Stromal cell of bone marrow (primary cell): ENCODE data around the gene KLHL15.

Experiments
- DNase-seq: peaks from one replicate; pipeline ENCODE4 v3.0.0-alpha.2; 2012; ENCODE audit warnings: low read depth

KLHL15 gene

DNA sequence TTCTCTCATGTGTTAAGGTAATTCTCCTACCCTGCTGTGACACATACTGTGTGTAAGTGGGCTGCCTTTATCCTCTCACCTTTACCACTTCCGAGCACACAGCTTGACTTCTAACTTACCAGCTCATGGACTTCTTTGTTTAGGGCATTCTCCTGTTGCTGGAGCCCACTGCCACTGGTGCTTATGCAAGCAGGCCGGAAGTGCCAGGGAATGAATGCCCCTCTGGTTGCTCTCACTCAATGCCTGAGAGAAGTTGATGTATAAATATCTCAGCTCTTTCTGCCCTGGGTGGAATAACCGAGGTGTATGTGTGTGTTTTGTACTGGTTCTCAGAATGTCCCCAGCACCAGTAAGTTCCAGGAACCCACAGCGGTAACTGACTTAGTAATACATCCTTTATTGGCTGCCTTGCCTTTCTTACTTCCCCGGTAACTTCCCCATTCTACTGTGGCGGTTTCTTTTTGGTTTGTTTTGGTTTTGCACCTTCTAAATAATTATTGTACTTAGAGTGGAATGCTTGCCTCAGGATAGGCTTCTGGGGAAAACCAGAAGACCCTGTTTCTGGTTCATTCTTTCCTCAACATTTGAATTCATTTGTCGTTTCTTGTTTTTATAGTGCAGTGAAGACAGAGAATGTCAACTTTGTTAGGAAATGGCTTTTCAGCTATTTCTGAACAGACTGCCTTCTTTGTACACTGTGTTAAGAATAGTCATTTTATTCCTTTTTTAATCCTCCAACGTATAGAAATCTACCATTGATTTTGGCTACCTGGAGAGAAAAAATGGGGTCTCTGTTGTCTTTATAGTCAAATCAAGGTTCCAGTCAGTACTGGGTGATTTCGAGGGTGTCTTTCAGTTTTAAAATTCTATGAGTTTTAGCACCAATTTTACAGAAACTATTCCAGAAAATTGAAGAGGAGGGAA lies 73.7 kb downstream of the KLHL15 start:
- DNase-seq = no peak

DNA sequence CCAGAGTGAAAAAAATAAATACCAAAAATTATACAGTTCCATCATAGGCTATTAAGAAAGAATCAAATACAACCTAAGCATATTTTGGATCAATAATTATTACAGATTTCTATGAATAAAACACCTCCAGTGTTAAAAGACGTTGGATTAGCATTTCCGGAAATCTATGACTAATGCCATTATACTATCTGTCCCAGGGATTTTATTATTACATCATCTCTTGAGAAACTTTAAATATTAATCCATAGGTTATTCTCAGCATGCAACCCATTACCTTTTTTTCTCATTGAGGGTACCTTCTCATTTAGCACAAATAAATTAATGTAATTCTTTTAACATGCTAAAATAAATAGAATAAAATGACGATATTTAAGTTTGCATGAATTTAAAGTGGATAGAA lies 74.6 kb downstream of the KLHL15 start:
- no peak for DNase-seq

DNA sequence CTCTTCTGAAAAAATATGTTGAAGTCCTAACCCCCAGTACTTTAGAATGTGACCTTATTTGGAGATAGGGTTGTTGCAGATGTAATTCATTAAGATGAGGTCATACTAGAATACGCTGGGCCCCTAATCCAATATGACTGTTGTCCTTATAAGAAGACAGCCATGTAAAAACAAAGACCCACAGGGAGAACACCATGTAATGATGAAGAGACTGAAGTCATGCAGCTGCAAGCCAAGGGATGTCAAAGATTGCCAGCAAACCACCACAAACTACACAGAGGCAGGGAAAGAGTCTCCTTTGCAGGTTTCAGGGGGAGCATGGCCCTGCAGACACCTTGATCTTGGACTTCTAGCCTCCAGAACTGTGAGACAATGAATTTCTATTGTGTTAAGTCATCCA lies 81.8 kb downstream of the KLHL15 start:
- DNase-seq = no peak

DNA sequence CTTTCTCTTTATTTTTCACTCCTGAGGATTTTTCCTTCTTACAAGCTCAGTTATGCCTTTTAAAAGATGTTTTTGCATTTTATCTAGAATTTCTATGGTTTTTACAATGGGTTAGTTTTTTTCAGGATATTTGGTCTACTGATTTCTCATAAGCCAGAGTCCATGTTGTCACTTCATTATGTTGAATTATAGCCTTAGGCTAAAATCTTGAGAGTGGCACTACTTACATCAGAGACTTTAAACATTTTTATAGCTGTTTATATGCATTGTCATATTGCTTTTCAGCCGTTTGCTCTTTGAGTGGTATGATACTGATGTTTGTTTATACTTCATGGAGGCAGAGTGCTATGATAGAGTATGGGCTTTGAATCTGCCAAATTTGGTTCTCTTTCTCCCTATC lies 82.8 kb downstream of the KLHL15 start:
- DNase-seq = no peak

DNA sequence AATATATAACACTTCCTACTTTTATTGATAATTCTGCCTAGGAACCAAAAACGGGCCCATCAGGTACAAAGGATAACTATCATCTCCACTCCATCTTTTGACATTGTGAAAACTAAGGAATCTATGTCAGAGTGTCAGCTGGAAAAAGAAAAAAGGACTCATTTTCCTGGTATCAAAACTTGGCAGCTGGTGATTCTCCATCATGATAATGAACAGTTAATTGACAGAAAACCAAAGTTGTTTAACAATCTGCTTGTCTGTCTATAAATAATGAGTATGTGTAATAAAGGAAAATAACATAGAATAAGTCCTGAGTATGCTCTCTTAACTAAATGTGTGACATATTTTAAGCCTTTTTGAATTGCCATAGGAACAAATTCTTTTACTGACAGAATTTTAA lies 87.8 kb downstream of the KLHL15 start:
- DNase-seq = no peak

DNA sequence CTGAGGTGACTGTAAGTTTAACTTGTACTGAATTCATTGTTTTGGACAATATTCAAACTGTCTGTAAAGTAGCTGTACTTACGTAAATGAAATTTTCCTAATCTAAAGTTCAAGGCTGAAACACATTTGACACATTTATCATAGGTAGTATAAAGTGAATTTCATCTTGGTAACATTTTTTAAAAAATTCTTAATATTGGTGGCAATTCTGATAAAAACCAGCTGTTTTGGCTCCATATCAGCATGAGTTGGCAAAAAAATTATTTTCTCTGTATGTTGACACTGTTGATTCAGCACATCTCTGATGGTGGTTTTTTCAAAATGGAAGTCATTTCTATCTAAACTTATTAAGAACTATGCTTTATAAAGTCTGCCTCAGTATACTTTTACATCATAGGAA lies 88.3 kb downstream of the KLHL15 start:
- no peak for DNase-seq

DNA sequence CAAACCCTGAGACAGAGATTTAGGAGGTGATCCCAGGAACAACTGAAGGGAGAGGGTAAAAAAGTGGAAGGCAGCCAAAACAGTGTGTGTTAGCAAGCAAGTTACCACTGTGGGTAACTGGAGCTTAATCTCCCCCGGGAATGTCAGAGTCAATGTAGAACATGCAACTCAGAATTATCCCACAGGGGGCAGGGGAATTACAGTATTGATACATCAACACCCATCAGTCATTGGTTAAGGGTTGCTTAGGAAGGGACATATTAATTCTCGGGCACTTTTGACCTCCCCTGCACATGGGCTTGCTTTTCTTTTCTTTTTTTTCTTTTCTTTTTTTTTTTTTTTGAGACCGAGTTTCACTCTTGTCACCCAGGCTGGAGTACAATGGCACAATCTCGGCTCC lies 89.9 kb downstream of the KLHL15 start:
- no peak for DNase-seq

DNA sequence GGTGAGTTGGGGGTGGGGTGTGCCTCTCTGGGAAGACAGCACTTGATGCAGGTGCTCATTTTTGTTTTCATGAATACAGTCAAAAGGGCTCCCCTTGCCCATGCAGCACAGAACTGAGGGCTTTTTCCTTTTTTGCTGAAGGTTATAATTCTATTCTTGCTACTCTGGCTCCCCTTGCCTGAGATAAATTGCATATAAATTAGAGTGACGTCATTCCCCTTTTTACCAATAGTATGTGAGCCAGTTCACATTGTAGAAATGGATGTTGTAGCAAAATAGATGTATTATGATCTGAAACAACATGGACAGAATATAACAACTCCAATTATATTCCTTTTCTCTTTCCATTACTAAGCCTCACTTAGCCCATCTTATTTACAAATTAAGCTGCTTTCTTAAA lies 90.8 kb downstream of the KLHL15 start:
- DNase-seq = no peak

DNA sequence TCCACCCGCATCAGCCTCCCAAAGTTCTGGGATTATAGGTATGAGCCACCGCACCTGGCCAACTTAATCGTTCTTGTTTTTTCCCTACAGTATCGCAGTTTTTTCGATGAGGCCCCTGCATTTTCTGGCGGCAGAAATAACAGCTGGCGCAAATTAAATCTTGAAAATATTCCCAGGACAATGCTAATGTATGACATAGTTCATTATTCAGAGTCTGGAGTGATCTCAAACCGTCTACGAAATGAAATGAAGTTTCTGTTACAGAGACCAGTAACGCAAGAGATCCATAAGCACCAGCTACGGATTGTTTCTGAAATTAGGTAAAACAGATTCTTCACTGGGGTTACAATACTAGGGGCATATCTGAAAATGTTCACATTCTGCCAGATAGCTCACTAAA lies 91.9 kb downstream of the KLHL15 start:
- no peak for DNase-seq
